Kidney (tissue), 14 donors: ENCODE results near the gene SOD2. TPM values are rescaled to one million over a fixed set of nuclear protein-coding genes. Genes with fewer than 3 reads are reported as not detected.

Source experiments
- DNase-seq, 5 donors: peaks; one replicate each; pipeline ENCODE4 v3.0.0-alpha.2; 2013 to 2020
- FAIRE-seq: peaks from 2 replicates; lab custom pipeline; 2012; peaks lifted over from hg19 to GRCh38; lab: Jason Lieb, UNC
- H3K27ac ChIP-seq, 2 donors: one replicate each; pipeline ENCODE4 v1.7.0; 2013; ENCODE audit warnings: low read depth in 2 of 2, low read length in 2 of 2, inconsistent platforms in 1 of 2
- H3K27me3 ChIP-seq: one replicate; pipeline ENCODE4 v1.7.1; 2013; ENCODE audit warnings: low read length, inconsistent platforms; ENCODE audit not compliant: control insufficient read depth, insufficient read depth
- H3K36me3 ChIP-seq, 3 donors: one replicate each; pipeline versions ENCODE4 v1.7.0 to v1.7.1; 2013; ENCODE audit warnings: low read length in 3 of 3, control low read depth in 1 of 3, inconsistent platforms in 1 of 3; ENCODE audit not compliant: insufficient read depth in 3 of 3, control insufficient read depth in 2 of 3
- H3K4me1 ChIP-seq, 3 donors: one replicate each; pipeline versions ENCODE4 v1.7.0 to v1.7.1; 2013; ENCODE audit warnings: low read length in 3 of 3, inconsistent platforms in 1 of 3, low read depth in 1 of 3; ENCODE audit not compliant: control insufficient read depth in 2 of 3, insufficient read depth in 2 of 3
- H3K4me3 ChIP-seq, 3 donors: one replicate each; pipeline versions ENCODE4 v1.7.0 to v1.8.1; 2013; ENCODE audit warnings: low read length in 3 of 3, control low read depth in 1 of 3, inconsistent platforms in 1 of 3
- H3K9ac ChIP-seq, 3 donors: one replicate each; pipeline versions ENCODE4 v1.7.0 to v1.7.1; 2013; ENCODE audit warnings: low read length in 3 of 3, control low read depth in 1 of 3, inconsistent platforms in 1 of 3
- H3K9me3 ChIP-seq, 3 donors: one replicate each; pipeline versions ENCODE4 v1.7.0 to v1.7.1; 2013; ENCODE audit warnings: low read length in 3 of 3, control low read depth in 1 of 3, inconsistent platforms in 1 of 3; ENCODE audit not compliant: control insufficient read depth in 2 of 3, insufficient read depth in 1 of 3
- intact Hi-C: fragments of 100-400 bp; cut with DNase I; formaldehyde crosslinking; loops from one replicate; pipeline ENCODE4 v1.11.1; 2022
- polyA plus RNA-seq: library from polyadenylated mRNA; stranded (reverse); fragments of 350-450 nt; fragmentation: Illumina TruSeq; extraction: RNeasy Lipid Tissue Mini Kit (QIAGEN cat#74804); gene quantifications from one replicate; pipeline ENCODE4 v1.2.3, GENCODE V29; 2014; ENCODE audit warnings: low read depth, low replicate concordance; ENCODE audit not compliant: insufficient read depth
- total RNA-seq: library from RNA; stranded (reverse); fragmentation: NEBNext Ultra II Directional; extraction: Animal tissue kit (Norgen Biotek cat#: 25700); gene quantifications from one replicate; pipeline ENCODE4 v1.2.1, GENCODE V29; 2021
- TF ChIP-seq, protein P1 (sequence below): IDR thresholded peaks from 3 replicates; pipeline ENCODE4 v1.5.1; 2012; ENCODE audit warnings: mild to moderate bottlenecking, moderate library complexity, borderline replicate concordance; ENCODE audit not compliant: insufficient read depth; ENCODE audit errors: extremely low read depth
- donor health status: control.
- donor health status: control.
- donor health status: control.
- donor health status: control.
- donor health status: control.
- donor health status: DM: yes; HTN: yes; CAD: no.
- donor health status: Normal renal cell carcinoma (clear cell type).

SOD2 gene
- total and polyA plus RNA-seq, 2 donors from 2014 or later, result 204 to 1,836 TPM

DNA sequence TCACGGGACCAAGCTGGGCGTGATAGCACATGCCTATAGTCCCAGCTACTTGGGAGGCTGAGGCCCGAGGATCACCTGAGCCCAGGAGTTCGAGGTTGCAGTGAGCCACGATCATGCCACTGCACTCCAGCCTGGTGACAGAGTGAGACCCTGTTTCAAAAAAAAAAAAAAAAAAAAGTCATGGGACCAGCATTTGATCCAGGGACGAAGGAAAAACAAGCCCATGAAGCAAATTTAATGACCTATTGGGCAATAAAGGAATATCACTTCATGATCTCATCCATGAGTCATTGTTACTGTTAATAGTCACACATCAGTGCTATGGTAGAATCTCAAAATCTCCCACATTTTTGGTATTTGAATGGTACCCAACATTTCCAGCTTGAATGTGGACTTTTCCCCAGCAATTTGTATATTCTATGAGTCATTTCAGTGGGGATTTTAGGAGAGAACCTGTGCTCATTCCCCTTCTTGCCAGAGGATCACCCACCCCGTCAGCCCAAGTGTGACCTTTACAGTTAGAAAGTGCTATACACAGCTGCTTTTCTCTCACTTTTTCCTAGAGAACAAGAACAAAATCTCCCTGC lies 8.5 kb upstream of the SOD2 start:
- H3K4me1 ChIP-seq, result no peaks in the 10 kb centered on the region
- no peak for DNase-seq
- no peaks in the 10 kb centered on the region for H3K27me3 ChIP-seq
- H3K27ac ChIP-seq, result peak overlapping the region in 1 of 2 donors; percentile 86
- H3K9me3 ChIP-seq, result peaks cover 0 to 4% (median 0%) of the 10 kb centered on the region in 3 donors
- intact Hi-C loops, result no loop called here
- H3K36me3 ChIP-seq, result no peaks in the 10 kb centered on the region
- no peak overlapping the region for H3K4me3 ChIP-seq
- TF ChIP-seq, protein P1, sequence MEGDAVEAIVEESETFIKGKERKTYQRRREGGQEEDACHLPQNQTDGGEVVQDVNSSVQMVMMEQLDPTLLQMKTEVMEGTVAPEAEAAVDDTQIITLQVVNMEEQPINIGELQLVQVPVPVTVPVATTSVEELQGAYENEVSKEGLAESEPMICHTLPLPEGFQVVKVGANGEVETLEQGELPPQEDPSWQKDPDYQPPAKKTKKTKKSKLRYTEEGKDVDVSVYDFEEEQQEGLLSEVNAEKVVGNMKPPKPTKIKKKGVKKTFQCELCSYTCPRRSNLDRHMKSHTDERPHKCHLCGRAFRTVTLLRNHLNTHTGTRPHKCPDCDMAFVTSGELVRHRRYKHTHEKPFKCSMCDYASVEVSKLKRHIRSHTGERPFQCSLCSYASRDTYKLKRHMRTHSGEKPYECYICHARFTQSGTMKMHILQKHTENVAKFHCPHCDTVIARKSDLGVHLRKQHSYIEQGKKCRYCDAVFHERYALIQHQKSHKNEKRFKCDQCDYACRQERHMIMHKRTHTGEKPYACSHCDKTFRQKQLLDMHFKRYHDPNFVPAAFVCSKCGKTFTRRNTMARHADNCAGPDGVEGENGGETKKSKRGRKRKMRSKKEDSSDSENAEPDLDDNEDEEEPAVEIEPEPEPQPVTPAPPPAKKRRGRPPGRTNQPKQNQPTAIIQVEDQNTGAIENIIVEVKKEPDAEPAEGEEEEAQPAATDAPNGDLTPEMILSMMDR, result no peak
- peak; percentile 55 for FAIRE-seq
- H3K9ac ChIP-seq, result peak overlapping the region in 1 of 3 donors; percentile 12

DNA sequence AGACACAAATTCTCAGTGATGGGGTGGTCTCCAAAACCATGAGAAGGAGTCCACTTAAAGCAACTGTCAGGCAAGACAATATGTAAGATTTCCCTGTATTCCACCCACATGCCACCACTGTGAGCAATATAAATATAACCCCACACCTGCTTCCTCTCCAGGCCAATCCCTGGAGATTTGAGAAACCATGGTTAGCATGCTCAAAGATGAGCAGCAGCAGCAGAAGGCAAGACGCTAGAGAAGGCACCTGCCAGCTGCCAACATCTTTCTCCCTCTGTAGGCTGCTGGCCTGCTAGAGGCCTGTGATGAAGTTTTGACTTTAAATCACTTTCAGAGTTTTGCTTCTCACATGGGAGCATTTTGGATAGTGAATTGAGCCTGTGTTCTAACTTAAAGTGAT lies 7.9 kb upstream of the SOD2 start:
- DNase-seq (no peak), FAIRE-seq (no peak)
- TF ChIP-seq, protein P1, result no peak
- H3K27ac ChIP-seq, result peak overlapping the region in 1 of 2 donors; percentile 63
- intact Hi-C loops, result no loop called here
- H3K27me3 ChIP-seq, result no peaks in the 10 kb centered on the region
- H3K4me3 ChIP-seq, result no peak overlapping the region
- no peaks in the 10 kb centered on the region for H3K4me1 ChIP-seq
- peaks cover 0 to 4% (median 0%) of the 10 kb centered on the region in 3 donors for H3K9me3 ChIP-seq
- H3K36me3 ChIP-seq, result no peaks in the 10 kb centered on the region
- peak overlapping the region in 1 of 3 donors; percentile 12 for H3K9ac ChIP-seq

DNA sequence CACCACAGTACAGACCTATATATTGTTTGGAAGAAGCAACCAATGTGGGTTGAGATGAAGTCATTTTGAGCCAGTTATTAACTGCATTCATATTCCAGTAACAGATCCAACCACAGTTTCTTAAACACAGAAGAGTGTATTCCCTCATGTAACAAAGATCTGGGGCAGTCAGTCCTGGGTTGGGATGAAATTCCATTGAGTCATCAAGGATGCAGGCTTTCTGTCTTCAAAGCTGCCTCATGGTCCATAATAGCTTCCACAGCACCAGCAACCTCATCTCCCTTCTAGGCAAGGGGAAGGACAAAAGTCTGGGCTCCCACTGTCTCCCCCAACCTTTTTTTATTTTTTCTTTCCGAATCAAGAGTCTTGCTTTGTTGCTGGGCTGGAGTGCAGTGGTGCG lies 2.9 kb upstream of the SOD2 start:
- Histone ChIP-seq H3K9me3 (no peaks in the 10 kb centered on the region), H3K4me1 (peaks cover 2 to 15% (median 7%) of the 10 kb centered on the region in 3 donors), H3K4me3 (no peak overlapping the region), H3K9ac (no peak overlapping the region), H3K36me3 (no peaks in the 10 kb centered on the region), H3K27me3 (no peaks in the 10 kb centered on the region), H3K27ac (no peak overlapping the region)
- FAIRE-seq, result no peak
- DNase-seq, result no peak
- intact Hi-C loops, result no loop called here
- TF ChIP-seq, protein P1, result no peak
